Breast epithelium (tissue), 3 donors: ENCODE results near the gene RFX3.

Experiments used
- CTCF ChIP-seq, 3 donors: fragments of 450-650 bp; IDR thresholded peaks; one replicate each; pipeline ENCODE4 v1.5.1; 2016 to 2017; ENCODE audit warnings: antibody characterized with exemption in 3 of 3, mild to moderate bottlenecking in 3 of 3, moderate library complexity in 3 of 3
- POLR2A ChIP-seq: fragments of 450-650 bp; IDR thresholded peaks from one replicate; pipeline ENCODE4 v1.6.1; 2016; ENCODE audit warnings: antibody characterized with exemption, mild to moderate bottlenecking, moderate library complexity
- POLR2AphosphoS5 ChIP-seq, 3 donors: sonication (generic); formaldehyde crosslinking; IDR thresholded peaks; one replicate each; pipeline ENCODE4 v1.6.1; 2017; ENCODE audit warnings: antibody characterized with exemption in 3 of 3

GRCh38 chr9:3526997-3527940 is 1.5 kb upstream of the RFX3 start:
- TF ChIP-seq POLR2AphosphoS5 (IDR thresholded peaks at IDR 0.05) (no peak), CTCF (IDR thresholded peaks at IDR 0.05) (no peak), POLR2A (no peak)
